GM12878 (cell line): ENCODE results near the gene PPHLN1. TPM values are rescaled to one million over a fixed set of nuclear protein-coding genes. Genes with fewer than 3 reads are reported as not detected.

ENCODE experiments used
- ASH2L ChIP-seq: fragments of 300-600, 200-600 bp; sonication (generic); IDR thresholded peaks from 2 replicates; pipeline ENCODE4 v1.6.1; 2017; ENCODE audit warnings: low read depth, mild to moderate bottlenecking, borderline replicate concordance
- CHD1 ChIP-seq: IDR thresholded peaks from 2 replicates; pipeline ENCODE4 v1.6.1; 2012; ENCODE audit warnings: low read depth, low read length, improper control_type of control experiment
- CHD4 ChIP-seq: fragments of 200-600 bp; sonication (generic); IDR thresholded peaks from 2 replicates; pipeline ENCODE4 v1.6.1; 2016; ENCODE audit warnings: mild to moderate bottlenecking
- CREM ChIP-seq: IDR thresholded peaks from 2 replicates; pipeline ENCODE4 v1.6.1; 2014; ENCODE audit warnings: antibody characterized with exemption, low read depth
- EP300 ChIP-seq, 2 experiments: fragments of 150-350 bp in 1 of 2; IDR thresholded peaks; 2 replicates each; pipeline ENCODE4 v1.6.1; 2011 to 2012; ENCODE audit warnings: low read depth in 2 of 2, low read length in 2 of 2, borderline replicate concordance in 1 of 2, improper control_type of control experiment in 1 of 2, inconsistent platforms in 1 of 2; ENCODE audit not compliant: control insufficient read depth in 1 of 2
- PAX8 ChIP-seq: fragments of 450-650 bp; IDR thresholded peaks from 2 replicates; pipeline ENCODE4 v1.6.1; 2017; ENCODE audit warnings: mild to moderate bottlenecking, moderate library complexity
- RB1 ChIP-seq: fragments of 450-650 bp; formaldehyde crosslinking; IDR thresholded peaks from 2 replicates; pipeline ENCODE4 v1.6.1; 2017; ENCODE audit warnings: mild to moderate bottlenecking, borderline replicate concordance
- RCOR1 ChIP-seq: conservative IDR thresholded peaks from 2 replicates; pipeline ENCODE4 v1.6.1; 2012; ENCODE audit warnings: low read depth, low read length, improper control_type of control experiment
- TARDBP ChIP-seq: IDR thresholded peaks from 2 replicates; pipeline ENCODE4 v1.6.1; 2016; ENCODE audit warnings: borderline replicate concordance
- YY1 ChIP-seq: IDR thresholded peaks from 2 replicates; pipeline ENCODE4 v1.6.1; 2011; ENCODE audit warnings: low read depth, mild to moderate bottlenecking, low read length
- polyA plus RNA-seq, 11 experiments: library from polyadenylated mRNA; depleted of rRNA in 4 of 11; unstranded in 6 of 11; stranded (reverse) in 5 of 11; fragments of >200 nt; fragmentation: Nextera tagmentation in 4 of 11; fragmentation: Illumina TruSeq in 1 of 11; extraction: Ambion mirVana in 4 of 11; extraction: Trizol in 1 of 11; gene quantifications; 1 replicate in 1 of 11; 2 replicates in 10 of 11; pipeline versions ENCODE4 v1.2.1 to v1.2.3, GENCODE V29; 2011 to 2016; ENCODE audit warnings: inconsistent platforms in 2 of 11, missing spikeins in 2 of 11, low read depth in 1 of 11
- total RNA-seq, 4 experiments: library from RNA; depleted of rRNA in 3 of 4; stranded (reverse); fragments of >200 nt in 3 of 4; fragmentation: Illumina TruSeq in 1 of 4; extraction: Trizol in 1 of 4; gene quantifications; 2 replicates each; pipeline versions ENCODE4 v1.2.1 to v1.2.3, GENCODE V29; 2013 to 2021
- TF ChIP-seq, protein P1 (sequence below): fragments of 450-650 bp; IDR thresholded peaks from 2 replicates; pipeline ENCODE4 v1.6.1; 2017; ENCODE audit warnings: mild to moderate bottlenecking, moderate library complexity
- TF ChIP-seq, protein P2 (sequence below): IDR thresholded peaks from 2 replicates; pipeline ENCODE4 v1.6.1; 2012; ENCODE audit warnings: improper control_type of control experiment, low read depth, low read length; ENCODE audit not compliant: insufficient replicate concordance

The PPHLN1 gene
- total and polyA plus RNA-seq, 10 of the 15 experiments (the other 5 are each of a cell fraction or from before 2014, with no cell fraction given) = 73.6 to 117 (median 92.1) TPM

DNA sequence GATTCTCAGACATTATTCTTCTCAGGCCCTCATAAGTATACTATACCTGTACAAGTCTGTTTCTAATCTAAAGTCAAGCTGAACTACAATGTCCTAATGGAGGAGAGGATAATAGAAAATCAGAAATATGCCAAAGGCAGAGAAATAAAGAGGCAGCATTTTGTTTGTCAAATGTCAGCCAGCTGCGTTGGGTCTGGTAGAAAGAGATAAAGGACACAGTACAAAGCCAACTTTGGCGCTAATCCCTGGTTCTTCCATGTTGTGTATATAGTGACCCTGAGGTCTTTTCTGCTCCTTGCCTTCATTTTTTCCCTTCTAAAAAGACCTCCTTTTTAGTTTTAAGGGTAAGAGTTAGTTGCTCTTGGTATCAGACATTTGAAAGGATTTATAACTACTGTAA, 160.4 kb downstream of the PPHLN1 start (continued):
- TF ChIP-seq, protein P1, sequence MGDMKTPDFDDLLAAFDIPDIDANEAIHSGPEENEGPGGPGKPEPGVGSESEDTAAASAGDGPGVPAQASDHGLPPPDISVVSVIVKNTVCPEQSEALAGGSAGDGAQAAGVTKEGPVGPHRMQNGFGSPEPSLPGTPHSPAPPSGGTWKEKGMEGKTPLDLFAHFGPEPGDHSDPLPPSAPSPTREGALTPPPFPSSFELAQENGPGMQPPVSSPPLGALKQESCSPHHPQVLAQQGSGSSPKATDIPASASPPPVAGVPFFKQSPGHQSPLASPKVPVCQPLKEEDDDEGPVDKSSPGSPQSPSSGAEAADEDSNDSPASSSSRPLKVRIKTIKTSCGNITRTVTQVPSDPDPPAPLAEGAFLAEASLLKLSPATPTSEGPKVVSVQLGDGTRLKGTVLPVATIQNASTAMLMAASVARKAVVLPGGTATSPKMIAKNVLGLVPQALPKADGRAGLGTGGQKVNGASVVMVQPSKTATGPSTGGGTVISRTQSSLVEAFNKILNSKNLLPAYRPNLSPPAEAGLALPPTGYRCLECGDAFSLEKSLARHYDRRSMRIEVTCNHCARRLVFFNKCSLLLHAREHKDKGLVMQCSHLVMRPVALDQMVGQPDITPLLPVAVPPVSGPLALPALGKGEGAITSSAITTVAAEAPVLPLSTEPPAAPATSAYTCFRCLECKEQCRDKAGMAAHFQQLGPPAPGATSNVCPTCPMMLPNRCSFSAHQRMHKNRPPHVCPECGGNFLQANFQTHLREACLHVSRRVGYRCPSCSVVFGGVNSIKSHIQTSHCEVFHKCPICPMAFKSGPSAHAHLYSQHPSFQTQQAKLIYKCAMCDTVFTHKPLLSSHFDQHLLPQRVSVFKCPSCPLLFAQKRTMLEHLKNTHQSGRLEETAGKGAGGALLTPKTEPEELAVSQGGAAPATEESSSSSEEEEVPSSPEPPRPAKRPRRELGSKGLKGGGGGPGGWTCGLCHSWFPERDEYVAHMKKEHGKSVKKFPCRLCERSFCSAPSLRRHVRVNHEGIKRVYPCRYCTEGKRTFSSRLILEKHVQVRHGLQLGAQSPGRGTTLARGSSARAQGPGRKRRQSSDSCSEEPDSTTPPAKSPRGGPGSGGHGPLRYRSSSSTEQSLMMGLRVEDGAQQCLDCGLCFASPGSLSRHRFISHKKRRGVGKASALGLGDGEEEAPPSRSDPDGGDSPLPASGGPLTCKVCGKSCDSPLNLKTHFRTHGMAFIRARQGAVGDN = no peak
- no peak for TF ChIP-seq EP300 (IDR thresholded peaks at IDR 0.05; ENCODE audit: borderline replicate concordance in 1 of 2, control insufficient read depth in 1 of 2, low read depth in 2 of 2, low read length in 2 of 2)
- no peak for TF ChIP-seq CHD4
- TF ChIP-seq ASH2L = no peak
- TF ChIP-seq, protein P2, sequence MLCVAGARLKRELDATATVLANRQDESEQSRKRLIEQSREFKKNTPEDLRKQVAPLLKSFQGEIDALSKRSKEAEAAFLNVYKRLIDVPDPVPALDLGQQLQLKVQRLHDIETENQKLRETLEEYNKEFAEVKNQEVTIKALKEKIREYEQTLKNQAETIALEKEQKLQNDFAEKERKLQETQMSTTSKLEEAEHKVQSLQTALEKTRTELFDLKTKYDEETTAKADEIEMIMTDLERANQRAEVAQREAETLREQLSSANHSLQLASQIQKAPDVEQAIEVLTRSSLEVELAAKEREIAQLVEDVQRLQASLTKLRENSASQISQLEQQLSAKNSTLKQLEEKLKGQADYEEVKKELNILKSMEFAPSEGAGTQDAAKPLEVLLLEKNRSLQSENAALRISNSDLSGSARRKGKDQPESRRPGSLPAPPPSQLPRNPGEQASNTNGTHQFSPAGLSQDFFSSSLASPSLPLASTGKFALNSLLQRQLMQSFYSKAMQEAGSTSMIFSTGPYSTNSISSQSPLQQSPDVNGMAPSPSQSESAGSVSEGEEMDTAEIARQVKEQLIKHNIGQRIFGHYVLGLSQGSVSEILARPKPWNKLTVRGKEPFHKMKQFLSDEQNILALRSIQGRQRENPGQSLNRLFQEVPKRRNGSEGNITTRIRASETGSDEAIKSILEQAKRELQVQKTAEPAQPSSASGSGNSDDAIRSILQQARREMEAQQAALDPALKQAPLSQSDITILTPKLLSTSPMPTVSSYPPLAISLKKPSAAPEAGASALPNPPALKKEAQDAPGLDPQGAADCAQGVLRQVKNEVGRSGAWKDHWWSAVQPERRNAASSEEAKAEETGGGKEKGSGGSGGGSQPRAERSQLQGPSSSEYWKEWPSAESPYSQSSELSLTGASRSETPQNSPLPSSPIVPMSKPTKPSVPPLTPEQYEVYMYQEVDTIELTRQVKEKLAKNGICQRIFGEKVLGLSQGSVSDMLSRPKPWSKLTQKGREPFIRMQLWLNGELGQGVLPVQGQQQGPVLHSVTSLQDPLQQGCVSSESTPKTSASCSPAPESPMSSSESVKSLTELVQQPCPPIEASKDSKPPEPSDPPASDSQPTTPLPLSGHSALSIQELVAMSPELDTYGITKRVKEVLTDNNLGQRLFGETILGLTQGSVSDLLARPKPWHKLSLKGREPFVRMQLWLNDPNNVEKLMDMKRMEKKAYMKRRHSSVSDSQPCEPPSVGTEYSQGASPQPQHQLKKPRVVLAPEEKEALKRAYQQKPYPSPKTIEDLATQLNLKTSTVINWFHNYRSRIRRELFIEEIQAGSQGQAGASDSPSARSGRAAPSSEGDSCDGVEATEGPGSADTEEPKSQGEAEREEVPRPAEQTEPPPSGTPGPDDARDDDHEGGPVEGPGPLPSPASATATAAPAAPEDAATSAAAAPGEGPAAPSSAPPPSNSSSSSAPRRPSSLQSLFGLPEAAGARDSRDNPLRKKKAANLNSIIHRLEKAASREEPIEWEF = no peak
- no peak for TF ChIP-seq RCOR1
- no peak for TF ChIP-seq YY1
- TF ChIP-seq PAX8 = no peak
- TF ChIP-seq RB1 = no peak
- no peak for TF ChIP-seq CREM
- TF ChIP-seq CHD1 = no peak
- no peak for TF ChIP-seq TARDBP
- TF ChIP-seq, all 136 proteins: peak for 0
